HG03045 (cell line): ENCODE measurements around the gene SYNE1.

Experiments used
- ATAC-seq: cut with Tn5 transposase; IDR thresholded peaks from one replicate; pipeline ENCODE4 v1.9.1; 2021; ENCODE audit warnings: mild to moderate bottlenecking, moderate library complexity; ENCODE audit not compliant: unreplicated experiment

Gene SYNE1

GRCh38 chr6:152244998-152245630 lies 392.0 kb downstream of the SYNE1 start:
- ATAC-seq = no peak

GRCh38 chr6:152241013-152241766 lies 396.0 kb downstream of the SYNE1 start:
- ATAC-seq = no peak

- no peak for ATAC-seq
These were observed 396.7 kb downstream of the SYNE1 start for GRCh38 chr6:152240436-152240835.

- no peak for ATAC-seq
These were observed 400.6 kb downstream of the SYNE1 start for GRCh38 chr6:152236370-152237097.

- no peak for ATAC-seq
These were observed 403.4 kb downstream of the SYNE1 start for GRCh38 chr6:152233547-152234320.

- no peak for ATAC-seq
These were observed 404.5 kb downstream of the SYNE1 start for GRCh38 chr6:152232501-152233151.

- ATAC-seq = no peak
These were observed 407.8 kb downstream of the SYNE1 start for GRCh38 chr6:152229330-152229729.

GRCh38 chr6:152226119-152226518 lies 411.0 kb downstream of the SYNE1 start:
- ATAC-seq = no peak

- no peak for ATAC-seq
These were observed 411.8 kb downstream of the SYNE1 start for GRCh38 chr6:152225241-152225934.

- no peak for ATAC-seq
These were observed 413.5 kb downstream of the SYNE1 start for GRCh38 chr6:152223636-152224035.

- ATAC-seq = no peak
These were observed 415.1 kb downstream of the SYNE1 start for GRCh38 chr6:152221806-152222628.

- no peak for ATAC-seq
These were observed 416.4 kb downstream of the SYNE1 start for GRCh38 chr6:152220786-152221185.

- no peak for ATAC-seq
These were observed 418.3 kb downstream of the SYNE1 start for GRCh38 chr6:152218887-152219286.

GRCh38 chr6:152212437-152212836 lies 424.7 kb downstream of the SYNE1 start:
- no peak for ATAC-seq

GRCh38 chr6:152209211-152209610 lies 428.0 kb downstream of the SYNE1 start:
- ATAC-seq = no peak

GRCh38 chr6:152207915-152208714 lies 429.0 kb downstream of the SYNE1 start:
- ATAC-seq = no peak

GRCh38 chr6:152206072-152206818 lies 430.9 kb downstream of the SYNE1 start:
- no peak for ATAC-seq

- ATAC-seq = no peak
These were observed 432.6 kb downstream of the SYNE1 start for GRCh38 chr6:152204591-152204990.
